AG04449 (cell line): ENCODE data around the gene KAT8.
"Not testable (repeated sequence)": the region's sequence is repeated elsewhere in the genome, so short reads cannot be mapped to it uniquely, and the experiment has no call there.

ENCODE experiments used
- CTCF ChIA-PET: fragments of 350-600 bp; formaldehyde crosslinking; extraction: SDS; loops from one replicate; lab custom pipeline; 2021; ENCODE audit warnings: antibody characterized with exemption; lab: Yijun Ruan, JAX
- POLR2A ChIA-PET: fragments of 400-600, 350-600 bp; formaldehyde crosslinking; extraction: SDS; loops from one replicate; lab custom pipeline; 2020; ENCODE audit warnings: antibody characterized with exemption, inconsistent platforms; lab: Yijun Ruan, JAX
- DNase-seq: peaks from one replicate; pipeline ENCODE4 v3.0.0-alpha.2; 2010; ENCODE audit warnings: low read depth, low spot score
- H3K4me3 ChIP-seq: 2 replicates; pipeline ENCODE4 v1.5.1; 2011; ENCODE audit warnings: low read depth, mild to moderate bottlenecking, control low read depth, low read length
- TF ChIP-seq, protein P1 (sequence below): IDR thresholded peaks from one replicate; pipeline ENCODE4 v1.5.1; 2011; ENCODE audit warnings: mild to moderate bottlenecking, moderate library complexity, low read length, control low read depth, inconsistent platforms; ENCODE audit not compliant: insufficient read depth; ENCODE audit errors: missing control alignments

Gene KAT8

DNA sequence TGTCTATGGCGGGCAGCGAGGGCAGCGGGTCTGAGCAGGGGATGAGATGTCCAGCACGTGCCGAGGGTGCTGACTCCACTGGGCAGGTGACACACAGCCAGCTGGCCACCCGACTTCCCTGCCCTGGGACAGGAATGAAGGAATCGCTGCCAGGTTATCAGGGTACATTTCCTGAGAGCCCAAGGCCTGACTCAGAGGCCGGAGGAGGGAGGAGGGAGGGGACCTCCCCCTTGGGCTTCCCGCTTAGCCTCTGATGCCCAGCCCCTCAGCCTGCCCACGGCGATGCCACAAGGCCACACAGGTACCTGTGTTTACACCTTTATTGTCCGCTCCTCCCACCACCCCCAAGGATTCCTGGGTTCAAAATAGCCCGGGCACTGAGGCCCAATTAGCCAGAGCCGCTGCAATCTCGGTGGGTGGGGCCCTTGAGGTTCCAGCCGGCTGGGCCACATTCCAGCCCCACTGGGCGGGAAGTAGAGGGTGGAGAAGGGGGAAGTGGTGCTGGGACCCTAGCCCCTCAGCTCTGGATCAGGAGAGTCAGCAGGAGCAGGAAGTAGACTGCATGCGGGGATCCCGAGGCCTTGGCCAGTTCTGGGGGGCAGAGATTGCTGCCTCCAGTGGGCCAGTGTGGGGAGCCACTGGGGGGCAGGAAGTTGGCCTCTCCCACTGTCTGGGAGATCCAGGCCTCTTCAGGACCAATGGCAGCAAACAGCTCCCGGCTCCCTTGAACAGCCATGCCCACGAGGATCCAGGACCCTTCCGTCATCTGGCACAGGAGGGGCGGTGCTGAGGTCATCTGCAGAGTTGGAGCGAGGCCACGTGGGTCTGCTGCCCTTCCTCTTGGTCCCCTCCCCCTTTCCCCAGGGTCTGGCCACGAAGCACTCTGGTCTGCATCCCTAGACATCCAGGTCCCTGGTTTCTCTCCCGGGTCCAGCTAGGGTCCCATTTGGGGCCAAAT lies 21.4 kb downstream of the KAT8 start:
- TF ChIP-seq, protein P1, sequence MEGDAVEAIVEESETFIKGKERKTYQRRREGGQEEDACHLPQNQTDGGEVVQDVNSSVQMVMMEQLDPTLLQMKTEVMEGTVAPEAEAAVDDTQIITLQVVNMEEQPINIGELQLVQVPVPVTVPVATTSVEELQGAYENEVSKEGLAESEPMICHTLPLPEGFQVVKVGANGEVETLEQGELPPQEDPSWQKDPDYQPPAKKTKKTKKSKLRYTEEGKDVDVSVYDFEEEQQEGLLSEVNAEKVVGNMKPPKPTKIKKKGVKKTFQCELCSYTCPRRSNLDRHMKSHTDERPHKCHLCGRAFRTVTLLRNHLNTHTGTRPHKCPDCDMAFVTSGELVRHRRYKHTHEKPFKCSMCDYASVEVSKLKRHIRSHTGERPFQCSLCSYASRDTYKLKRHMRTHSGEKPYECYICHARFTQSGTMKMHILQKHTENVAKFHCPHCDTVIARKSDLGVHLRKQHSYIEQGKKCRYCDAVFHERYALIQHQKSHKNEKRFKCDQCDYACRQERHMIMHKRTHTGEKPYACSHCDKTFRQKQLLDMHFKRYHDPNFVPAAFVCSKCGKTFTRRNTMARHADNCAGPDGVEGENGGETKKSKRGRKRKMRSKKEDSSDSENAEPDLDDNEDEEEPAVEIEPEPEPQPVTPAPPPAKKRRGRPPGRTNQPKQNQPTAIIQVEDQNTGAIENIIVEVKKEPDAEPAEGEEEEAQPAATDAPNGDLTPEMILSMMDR = no peak
- no peak for DNase-seq
- H3K4me3 ChIP-seq = no peak overlapping the region
- ChIA-PET CTCF (interaction anchor here (0.9 to 2.4 kb wide), 2 partner anchors 9 to 154 kb away, joined by 4 to 10 read pairs; partner anchors contain the start of gene HSD3B7), POLR2A (no interaction called here)

GRCh38 chr16:31141071-31141469 lies 23.6 kb downstream of the KAT8 start:
- DNase-seq, H3K4me3 ChIP-seq, POLR2A ChIA-PET: not testable (repeated sequence)
- CTCF ChIA-PET = interaction anchor here (1.8 to 6.7 kb wide), 6 partner anchors 12 to 319 kb away, joined by 8 to 101 read pairs (median 28); partner anchors contain the start of genes HSD3B7 and KAT8

GRCh38 chr16:31141489-31142108 lies 24.1 kb downstream of the KAT8 start:
- CTCF ChIA-PET = interaction anchor here (0.6 to 6.7 kb wide), 51 partner anchors 8 to 729 kb away, joined by 3 to 101 read pairs (median 6); partner anchors contain the start of genes ARMC5, FUS, HSD3B7 and KAT8
- peak; percentile 46 for DNase-seq
- TF ChIP-seq, protein P1 = no peak

GRCh38 chr16:31142109-31143010 lies 24.9 kb downstream of the KAT8 start:
- peak; percentile 84 for DNase-seq
- H3K4me3 ChIP-seq = peak overlapping the region; percentile 57
- TF ChIP-seq, protein P1 = peak; percentile 99
- POLR2A ChIA-PET = interaction anchor here (0.5 to 1.8 kb wide), 13 partner anchors 12 to 330 kb away, joined by 3 to 31 read pairs (median 3); partner anchors contain the start of genes ARMC5, FUS, HSD3B7 and KAT8
- CTCF ChIA-PET = interaction anchor here (0.6 to 6.7 kb wide), 59 partner anchors 9 to 728 kb away, joined by 3 to 101 read pairs (median 5); partner anchors contain the start of genes ARMC5, FUS, HSD3B7 and KAT8

More at GRCh38 chr16:31141489-31142108, 24.1 kb downstream of the KAT8 start:
- H3K4me3 ChIP-seq = peak overlapping the region; percentile 39
- POLR2A ChIA-PET = interaction anchor here (0.5 to 1.8 kb wide), 11 partner anchors 11 to 330 kb away, joined by 3 to 31 read pairs (median 3); partner anchors contain the start of genes ARMC5, FUS, HSD3B7 and KAT8

DNA sequence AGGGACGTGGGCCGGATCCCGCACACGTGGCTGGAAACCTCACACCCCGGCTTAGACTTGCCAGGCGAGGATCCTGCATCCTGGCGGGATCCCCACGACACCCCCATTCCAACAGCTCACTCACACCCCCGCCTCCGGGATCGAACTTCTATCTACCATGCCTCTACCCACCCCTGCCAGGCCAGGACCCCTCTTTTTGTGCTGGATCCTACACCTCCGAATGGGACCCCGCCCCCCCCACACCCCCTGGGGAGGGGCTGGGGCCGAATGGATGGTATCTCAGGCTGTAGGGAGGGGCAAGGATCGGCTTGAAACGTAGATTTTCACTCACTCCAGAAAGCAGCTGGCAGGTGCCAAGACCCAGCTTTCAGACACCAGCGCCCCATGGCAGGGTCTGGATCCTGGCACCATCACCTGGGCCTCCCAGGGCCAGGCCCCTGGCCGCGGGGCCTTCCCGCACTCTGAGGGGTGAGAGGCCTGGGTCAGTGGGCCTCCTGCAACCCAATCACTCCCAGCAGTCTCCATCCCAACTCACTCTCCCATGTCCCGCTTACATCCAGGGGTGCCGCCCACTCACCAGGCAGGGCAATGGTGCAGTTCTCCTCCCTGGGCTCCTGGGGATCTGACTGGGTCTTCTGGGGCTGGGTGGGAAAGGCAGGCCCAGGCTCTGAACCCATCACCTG lies 25.7 kb downstream of the KAT8 start:
- POLR2A ChIA-PET = interaction anchor here (0.6 to 2.0 kb wide), 7 partner anchors 14 to 317 kb away, joined by 3 to 31 read pairs (median 4); partner anchors contain the start of genes ARMC5, FUS, HSD3B7 and KAT8
- DNase-seq = no peak
- peak overlapping the region; percentile 57 for H3K4me3 ChIP-seq
- TF ChIP-seq, protein P1 = no peak
- CTCF ChIA-PET = interaction anchor here (0.8 to 6.7 kb wide), 53 partner anchors 10 to 727 kb away, joined by 3 to 101 read pairs (median 5); partner anchors contain the start of genes FUS, HSD3B7, KAT8 and PRSS53
